Measurements from ENCODE around the gene PGAP2.

The PGAP2 gene

GRCh38 chr11:3840870-3841425, 32.6 kb downstream of the PGAP2 start, which contains the start of gene RHOG:
TSS of gene RHOG (minus strand) at chr11:3840959. CDS start at chr11:3828138, 12,821 bp downstream.
- peaks cover 29 to 37% of the 10 kb centered on the region in 2 experiments for H3K4me1 ChIP-seq (ENCODE audit: control insufficient read depth in 1 of 2, insufficient read depth in 1 of 2, low read depth in 1 of 2, low read length in 1 of 2)
- peak; percentile 45 for TF ChIP-seq CTCF (IDR thresholded peaks at IDR 0.05)
- H3K27me3 ChIP-seq = no peaks in the 10 kb centered on the region
- H3K9me3 ChIP-seq = no peaks in the 10 kb centered on the region
- no peaks in the 10 kb centered on the region for H3K36me3 ChIP-seq
- peak within 1 kb of the TSS; percentile 98 for H3K27ac ChIP-seq
- peak within 1 kb of the TSS; percentile 93 to 99 for H3K4me3 ChIP-seq (ENCODE audit: low read depth in 1 of 2, low read length in 1 of 2)

DNA sequence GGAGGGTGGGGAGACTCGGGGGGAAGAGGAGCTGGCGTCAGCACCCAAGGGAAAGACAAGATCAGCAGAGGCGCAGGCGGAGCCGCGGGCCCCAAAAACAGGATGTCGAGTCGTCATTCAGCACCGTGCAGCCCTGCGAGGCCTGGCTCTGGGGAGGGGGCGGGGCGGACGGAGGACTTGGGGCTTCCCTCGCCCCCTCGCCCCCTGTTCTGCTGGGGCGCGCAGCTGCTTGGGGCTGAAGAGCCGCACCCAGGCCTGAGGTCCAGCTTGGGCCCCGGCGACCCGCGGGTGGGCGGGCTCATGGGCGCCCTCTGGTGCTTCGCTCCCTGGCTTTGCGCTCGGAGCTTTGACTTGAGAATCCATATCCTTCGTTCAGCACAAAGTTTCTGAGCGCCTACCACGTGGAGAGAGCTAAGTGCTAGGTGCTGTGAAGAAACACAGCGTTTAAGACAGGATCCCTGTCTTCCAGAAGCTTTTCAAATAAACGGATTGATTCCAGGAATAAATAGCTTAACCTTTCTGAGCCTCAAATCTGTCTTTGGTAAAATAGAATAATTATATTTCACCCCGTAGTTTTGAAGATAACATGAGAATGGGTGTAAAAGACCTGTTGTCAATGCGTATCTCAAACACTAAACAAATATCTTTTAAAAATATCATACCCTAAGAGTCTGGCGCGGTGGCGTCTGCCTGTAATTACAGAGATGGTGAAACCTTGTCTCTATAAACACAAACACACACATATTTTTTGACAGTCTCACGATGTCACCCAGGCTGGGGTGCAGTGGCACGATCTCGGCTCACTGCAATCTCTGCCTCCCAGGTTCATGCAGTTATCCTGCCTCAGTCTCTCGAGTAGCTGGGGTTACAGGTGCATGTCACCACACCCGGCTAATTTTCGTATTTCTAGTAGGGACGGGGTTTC, 33.3 kb downstream of the PGAP2 start:
- H3K27ac ChIP-seq = peak overlapping the region; percentile 98

DNA sequence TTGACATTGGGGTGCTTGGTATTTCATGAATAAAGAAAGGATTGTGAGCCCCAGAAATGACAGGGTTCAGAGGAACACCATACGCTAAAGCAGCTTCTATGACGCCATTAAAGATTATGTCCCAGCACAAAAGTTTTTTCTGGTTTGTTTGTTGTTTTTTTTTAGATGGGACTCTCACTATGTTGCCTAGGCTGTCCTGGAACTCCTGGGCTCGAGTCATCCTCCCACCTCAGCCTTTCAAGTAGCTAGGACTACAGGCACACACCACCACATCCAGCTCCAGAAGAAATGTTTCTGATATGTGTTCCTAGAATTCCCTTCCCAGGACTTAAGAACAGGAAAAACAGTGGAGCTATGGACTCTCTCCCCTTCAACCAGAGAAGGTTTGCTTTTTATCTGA, 35.0 kb downstream of the PGAP2 start:
- TF ChIP-seq CTCF (IDR thresholded peaks at IDR 0.05) = no peak
- Histone ChIP-seq H3K9me3 (no peaks in the 10 kb centered on the region), H3K4me3 (ENCODE audit: low read depth in 1 of 2, low read length in 1 of 2) (no peak overlapping the region), H3K4me1 (ENCODE audit: control insufficient read depth in 1 of 2, insufficient read depth in 1 of 2, low read depth in 1 of 2, low read length in 1 of 2) (peaks cover 12 to 15% of the 10 kb centered on the region in 2 experiments), H3K36me3 (no peaks in the 10 kb centered on the region), H3K27me3 (no peaks in the 10 kb centered on the region), H3K27ac (no peak overlapping the region)

More for the DNA sequence above, 33.3 kb downstream of the PGAP2 start:
- peak; percentile 67 for TF ChIP-seq CTCF (IDR thresholded peaks at IDR 0.05)
- Histone ChIP-seq H3K4me1 (ENCODE audit: control insufficient read depth in 1 of 2, insufficient read depth in 1 of 2, low read depth in 1 of 2, low read length in 1 of 2) (peaks cover 25 to 31% of the 10 kb centered on the region in 2 experiments), H3K36me3 (no peaks in the 10 kb centered on the region), H3K27me3 (no peaks in the 10 kb centered on the region), H3K4me3 (ENCODE audit: low read depth in 1 of 2, low read length in 1 of 2) (peak overlapping the region; percentile 93 to 99), H3K9me3 (no peaks in the 10 kb centered on the region)

DNA sequence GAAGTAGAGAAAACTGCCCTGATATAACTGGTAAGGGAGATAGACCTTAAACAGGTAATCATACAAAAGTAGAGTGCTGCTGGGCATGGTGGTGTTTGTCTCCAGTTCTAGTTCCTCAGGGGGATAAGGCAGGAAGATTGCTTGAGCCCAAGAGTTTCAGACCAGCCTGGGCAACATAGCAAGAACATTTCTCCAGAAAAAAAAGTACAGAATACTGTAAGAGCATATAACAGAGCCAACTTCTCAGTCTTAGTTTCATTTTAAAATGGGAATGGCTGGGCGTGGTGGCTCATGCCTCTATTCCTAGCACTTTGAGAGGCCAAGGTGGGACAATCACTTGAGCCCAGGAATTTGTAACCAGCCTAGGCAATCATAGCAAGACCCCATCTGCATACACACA, 36.9 kb downstream of the PGAP2 start:
- Histone ChIP-seq H3K4me1 (ENCODE audit: control insufficient read depth in 1 of 2, insufficient read depth in 1 of 2, low read depth in 1 of 2, low read length in 1 of 2) (peaks cover 6 to 9% of the 10 kb centered on the region in 2 experiments), H3K27ac (no peak overlapping the region), H3K9me3 (no peaks in the 10 kb centered on the region), H3K27me3 (no peaks in the 10 kb centered on the region), H3K4me3 (ENCODE audit: low read depth in 1 of 2, low read length in 1 of 2) (no peak overlapping the region), H3K36me3 (no peaks in the 10 kb centered on the region)
- no peak for TF ChIP-seq CTCF (IDR thresholded peaks at IDR 0.05)

- no peak overlapping the region for H3K27ac ChIP-seq
- no peak for TF ChIP-seq CTCF (IDR thresholded peaks at IDR 0.05)
- no peaks in the 10 kb centered on the region for H3K27me3 ChIP-seq
Measured at GRCh38 chr11:3845670-3846069, 37.3 kb downstream of the PGAP2 start.

More at GRCh38 chr11:3845670-3846069, 37.3 kb downstream of the PGAP2 start:
- Histone ChIP-seq H3K9me3 (no peaks in the 10 kb centered on the region), H3K4me1 (ENCODE audit: control insufficient read depth in 1 of 2, insufficient read depth in 1 of 2, low read depth in 1 of 2, low read length in 1 of 2) (peaks cover 6 to 9% of the 10 kb centered on the region in 2 experiments), H3K4me3 (ENCODE audit: low read depth in 1 of 2, low read length in 1 of 2) (no peak overlapping the region), H3K36me3 (no peaks in the 10 kb centered on the region)

Measured in neutrophil (primary cell).